NCI-H1436 treated with DMSO at 0.1 percent for 48 hours (cell line): ENCODE results near the gene DENND5B.
"Not testable (repeated sequence)": the region's sequence is repeated elsewhere in the genome, so short reads cannot be mapped to it uniquely, and the experiment has no call there.

Experiments
- DNase-seq: peaks from one replicate; lab custom pipeline; 2025; lab: John Stamatoyannopoulos, UW

The DENND5B gene

GRCh38 chr12:31506515-31507306, 84.2 kb downstream of the DENND5B start:
- no peak for DNase-seq

GRCh38 chr12:31504625-31505222, 86.2 kb downstream of the DENND5B start:
- no peak for DNase-seq

GRCh38 chr12:31501014-31501413, 89.9 kb downstream of the DENND5B start:
- not testable (repeated sequence) for DNase-seq

GRCh38 chr12:31499567-31499966, 91.4 kb downstream of the DENND5B start:
- no peak for DNase-seq

DNA sequence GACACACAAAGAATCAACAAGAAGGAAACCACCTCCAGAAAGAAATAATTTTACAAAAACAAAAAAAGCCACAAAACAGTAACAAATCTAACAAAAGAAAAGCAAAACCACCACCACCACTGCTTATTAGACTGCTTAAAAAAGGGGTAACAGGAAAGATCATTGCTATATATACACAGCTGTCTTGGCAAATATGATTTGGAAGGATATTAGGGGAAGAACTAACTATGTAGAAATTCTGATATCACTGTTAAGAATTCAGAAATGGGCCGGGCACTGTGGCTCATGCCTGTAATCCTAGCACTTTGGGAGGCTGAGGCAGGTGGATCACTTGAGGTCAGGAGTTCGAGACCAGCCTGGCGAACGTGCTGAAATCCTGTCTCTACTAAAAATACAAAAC, 92.5 kb downstream of the DENND5B start:
- DNase-seq = no peak

DNA sequence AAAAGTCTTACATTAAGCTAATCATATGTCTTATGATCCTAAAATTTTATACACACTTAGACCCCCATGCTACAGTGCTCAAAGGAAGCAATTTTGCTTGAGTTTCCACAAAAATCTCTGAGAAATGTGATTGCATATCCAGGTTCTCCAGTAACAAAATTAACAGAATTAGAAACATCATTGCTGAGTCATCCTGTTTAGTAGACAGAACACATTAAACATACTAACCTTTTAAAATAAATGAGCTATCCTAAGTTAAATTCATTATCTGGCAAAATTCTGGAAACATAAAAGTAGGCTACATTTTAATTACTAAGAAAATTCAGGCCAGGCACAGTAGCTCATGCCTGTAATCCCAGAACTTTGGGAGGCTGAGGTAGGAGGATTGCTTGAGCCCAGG, 94.7 kb downstream of the DENND5B start:
- DNase-seq = no peak

DNA sequence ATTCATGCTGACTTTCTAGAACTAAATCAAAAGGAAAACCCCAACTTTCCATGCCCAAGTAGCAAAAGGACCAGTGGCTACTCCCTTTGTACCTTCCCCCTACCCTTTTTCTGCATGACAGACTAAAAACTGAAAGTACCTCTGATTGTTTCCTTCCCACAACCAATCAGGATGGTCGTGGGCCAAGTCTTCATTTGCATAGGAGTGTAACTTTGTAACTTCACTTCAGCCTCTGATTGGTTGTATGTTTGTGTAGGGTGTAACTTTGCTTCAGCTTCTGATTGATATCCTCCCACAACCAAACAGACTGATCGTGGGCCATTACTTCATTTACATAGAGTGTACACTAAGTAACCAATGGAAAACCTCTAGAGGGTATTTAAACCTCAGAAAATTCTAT, 96.5 kb downstream of the DENND5B start:
- peak; percentile 25 for DNase-seq

DNA sequence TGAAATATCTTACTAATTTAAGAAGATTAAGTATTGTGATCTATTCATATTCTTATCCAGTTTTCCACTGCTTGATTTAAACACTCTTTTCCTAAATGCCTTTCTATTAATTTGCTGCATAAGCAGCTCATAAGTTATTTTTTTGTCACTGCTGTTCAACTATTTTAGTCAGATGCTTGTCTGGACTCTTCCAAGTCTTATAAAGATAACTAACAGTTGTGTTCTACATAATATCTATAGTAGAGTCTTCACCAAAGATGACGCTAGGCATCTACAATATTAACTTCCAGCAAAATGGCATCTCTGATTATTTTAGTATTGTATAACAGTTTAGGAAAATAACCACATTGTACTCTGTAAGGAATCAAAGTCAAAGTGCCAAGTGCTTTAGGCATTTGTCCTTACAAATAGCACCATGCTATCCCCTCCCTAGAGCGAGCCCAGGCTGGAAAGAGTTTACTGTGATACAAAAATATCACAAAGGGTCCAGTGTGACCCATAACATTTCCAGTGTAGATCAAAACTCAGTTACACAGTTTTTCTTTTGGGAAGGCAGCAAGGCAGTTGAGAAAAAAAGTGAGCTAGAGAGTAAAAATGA, 98.2 kb downstream of the DENND5B start:
- no peak for DNase-seq

DNA sequence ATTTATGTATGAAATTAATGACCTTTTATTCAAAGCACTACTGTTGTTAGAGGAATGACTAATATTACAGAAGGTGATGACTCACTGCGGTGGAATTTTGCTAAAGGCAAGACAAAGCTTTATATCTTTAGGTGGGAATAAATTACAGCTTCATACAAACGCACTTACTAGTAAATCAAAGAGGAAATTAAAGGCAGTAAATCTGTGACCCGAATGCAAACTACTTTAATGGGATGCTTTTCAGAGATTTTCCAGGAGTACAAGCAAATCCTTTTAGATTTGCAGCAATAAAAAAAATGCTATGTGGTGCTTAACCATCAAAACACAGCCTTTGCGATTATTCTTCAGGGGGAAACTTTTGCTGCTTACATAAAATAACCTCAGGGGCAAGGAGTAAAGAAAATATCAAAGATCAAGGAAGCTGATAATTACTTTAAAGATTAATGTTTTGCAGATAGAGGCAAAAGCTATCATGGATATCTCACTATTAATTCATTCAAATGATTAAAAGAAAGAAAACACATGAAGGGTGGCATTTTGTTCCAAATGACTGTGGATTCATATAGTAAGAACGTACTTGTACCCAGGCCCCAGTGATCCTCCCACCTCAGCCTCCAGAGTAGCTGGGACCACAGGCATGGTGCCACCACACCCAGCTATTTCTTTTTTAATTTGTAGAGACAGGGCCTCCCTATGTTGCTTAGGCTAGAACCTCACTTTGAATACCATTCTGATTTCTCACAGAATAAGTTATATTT, 98.9 kb downstream of the DENND5B start:
- DNase-seq = no peak

DNA sequence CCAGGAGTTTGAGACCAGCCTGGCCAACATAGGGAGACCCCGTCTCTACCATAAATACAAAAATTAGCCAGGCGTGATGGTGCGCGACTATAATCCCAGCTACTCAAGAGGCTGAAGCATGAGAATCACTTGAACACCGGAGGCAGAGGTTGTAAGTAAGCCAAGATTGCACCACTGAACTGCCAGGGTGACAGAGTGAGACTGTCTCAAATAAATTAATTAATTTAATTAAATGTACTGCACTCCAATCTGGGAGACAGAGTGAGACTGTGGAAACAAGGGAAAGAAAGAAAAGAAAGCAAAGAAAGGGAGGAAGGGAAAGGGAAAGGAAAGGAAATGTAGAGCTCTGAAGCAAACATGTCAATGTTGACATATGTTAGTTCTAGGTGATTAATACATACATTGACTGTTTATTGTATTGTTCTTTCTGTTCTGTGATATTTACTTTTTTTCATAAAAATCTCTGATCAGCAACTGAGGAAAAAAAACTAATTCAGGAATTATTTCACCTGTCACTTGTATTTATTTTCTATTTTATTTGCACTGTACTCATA, 99.6 kb downstream of the DENND5B start:
- no peak for DNase-seq

- DNase-seq = no peak
These were observed 102.1 kb downstream of the DENND5B start for GRCh38 chr12:31488737-31489338.

DNA sequence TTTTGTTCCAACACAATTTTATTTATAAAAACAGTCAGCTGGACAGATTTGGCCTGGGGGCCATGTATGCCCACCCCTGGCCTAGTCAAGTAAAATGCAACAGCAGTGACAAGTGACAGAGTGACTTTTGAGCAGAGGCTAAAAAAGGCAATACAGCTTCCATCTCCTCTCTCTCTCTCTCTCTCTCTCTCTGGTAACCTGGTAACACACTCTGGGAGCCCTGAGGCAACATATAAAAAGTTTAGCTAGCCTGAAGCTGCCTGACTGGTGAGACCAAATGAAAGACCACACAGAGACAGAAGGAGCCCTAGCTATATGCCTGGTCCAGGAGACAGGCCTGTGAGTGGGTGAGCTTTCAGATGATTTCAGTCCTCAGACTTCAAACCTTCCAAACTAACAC, 105.4 kb downstream of the DENND5B start:
- no peak for DNase-seq

GRCh38 chr12:31482816-31483215, 108.1 kb downstream of the DENND5B start:
- DNase-seq = no peak

DNA sequence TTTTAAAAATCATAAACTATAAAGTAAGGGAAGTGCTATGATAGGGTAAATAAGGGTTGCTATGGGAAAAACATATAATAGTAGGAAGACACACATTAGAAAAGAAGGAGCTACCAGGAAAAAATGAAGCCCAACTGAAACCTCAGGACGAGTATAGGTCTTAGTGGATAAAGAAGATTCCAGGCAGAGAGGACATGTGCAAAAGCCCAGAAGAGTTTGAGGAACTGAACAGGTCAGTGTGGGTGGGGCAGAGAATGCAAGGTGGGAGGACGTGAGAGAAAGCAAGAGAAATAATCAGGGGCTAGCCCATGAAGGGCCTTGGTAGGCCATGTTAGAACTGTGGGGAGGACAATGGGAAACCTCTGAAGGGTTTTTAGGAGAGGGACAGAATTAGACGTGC, 109.5 kb downstream of the DENND5B start:
- DNase-seq = no peak

DNA sequence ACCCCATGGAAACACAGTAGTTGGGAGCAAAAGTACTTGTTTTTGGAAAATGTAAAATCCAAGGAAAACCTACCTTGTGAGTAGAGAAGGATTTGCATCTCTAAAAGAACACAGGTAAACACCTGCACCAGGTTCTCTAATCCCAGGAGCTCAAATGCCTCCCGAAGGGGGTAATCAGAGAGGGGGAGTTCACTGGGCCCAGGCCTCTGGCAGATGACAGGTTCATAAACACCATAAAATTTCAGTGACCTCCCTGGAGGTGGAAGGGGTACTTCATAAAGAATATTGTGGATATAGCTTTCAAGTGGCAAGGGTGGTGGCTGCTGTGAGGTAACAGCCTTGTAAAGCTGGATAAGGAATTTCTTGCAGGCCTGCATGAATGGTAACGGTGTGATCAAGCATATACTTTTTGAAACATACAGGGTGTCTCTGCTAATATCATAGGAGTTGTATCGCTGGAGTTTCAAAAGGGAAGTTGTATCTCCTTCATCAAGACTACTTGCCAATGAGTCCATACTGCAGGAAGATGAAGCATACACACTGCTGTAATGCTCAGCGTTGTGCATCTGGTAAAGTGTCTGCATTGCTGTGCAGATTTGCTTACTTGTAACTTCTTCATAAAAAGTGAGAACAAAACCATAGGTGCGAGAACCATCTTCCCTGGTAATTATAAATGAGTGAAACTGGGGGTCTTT, 111.3 kb downstream of the DENND5B start:
- no peak for DNase-seq

- no peak for DNase-seq
These were observed 112.0 kb downstream of the DENND5B start for GRCh38 chr12:31478898-31479297.

- DNase-seq = no peak
These were observed 112.5 kb downstream of the DENND5B start for GRCh38 chr12:31478425-31478824.

- DNase-seq = no peak
These were observed 113.2 kb downstream of the DENND5B start for GRCh38 chr12:31477687-31478086.

- no peak for DNase-seq
These were observed 114.5 kb downstream of the DENND5B start for GRCh38 chr12:31476437-31476836.

- not testable (repeated sequence) for DNase-seq
These were observed 115.3 kb downstream of the DENND5B start for GRCh38 chr12:31475610-31476009.

DNA sequence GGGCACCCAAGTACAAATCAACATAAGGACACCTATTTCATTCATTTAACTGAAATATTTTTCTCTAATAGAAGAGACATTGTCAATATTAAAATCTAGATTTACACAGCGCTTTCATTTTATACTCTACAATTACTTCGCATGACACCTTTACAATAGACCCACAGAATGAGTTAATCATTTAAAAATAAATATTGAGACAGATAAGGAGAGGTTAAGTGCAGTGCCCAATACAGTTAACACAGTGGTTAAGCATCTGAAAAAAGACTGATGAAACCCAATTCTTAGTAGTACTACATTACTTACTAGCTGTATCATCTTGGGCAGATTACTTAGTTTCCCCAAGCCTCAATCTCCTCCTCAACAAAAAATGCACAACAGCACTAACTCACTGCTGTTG, 116.2 kb downstream of the DENND5B start:
- DNase-seq = no peak
